ENCODE measurements around the gene RALGAPA1.
"Not testable (repeated sequence)": the region's sequence is repeated elsewhere in the genome, so short reads cannot be mapped to it uniquely, and the experiment has no call there.

Gene RALGAPA1

GRCh38 chr14:35619998-35620397 is 189.1 kb downstream of the RALGAPA1 start:
- DNase-seq, result not testable (repeated sequence)

DNA sequence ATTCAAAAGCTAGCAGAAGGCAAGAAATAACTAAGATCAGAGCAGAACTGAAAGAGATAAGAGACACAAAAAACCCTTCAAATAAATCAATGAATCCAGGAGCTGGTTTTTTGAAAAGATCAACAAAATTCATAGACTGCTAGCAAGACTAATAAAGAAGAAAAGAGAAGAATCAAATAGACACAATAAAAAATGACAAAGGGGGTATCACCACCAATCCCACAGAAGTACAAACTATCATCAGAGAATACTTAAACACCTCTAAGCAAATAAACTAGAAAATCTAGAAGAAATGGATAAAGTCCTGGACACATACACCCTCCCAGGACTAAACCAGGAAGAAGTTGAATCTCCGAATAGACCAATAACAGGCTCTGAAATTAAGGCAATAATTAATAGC is 189.6 kb downstream of the RALGAPA1 start:
- not testable (repeated sequence) for DNase-seq

DNA sequence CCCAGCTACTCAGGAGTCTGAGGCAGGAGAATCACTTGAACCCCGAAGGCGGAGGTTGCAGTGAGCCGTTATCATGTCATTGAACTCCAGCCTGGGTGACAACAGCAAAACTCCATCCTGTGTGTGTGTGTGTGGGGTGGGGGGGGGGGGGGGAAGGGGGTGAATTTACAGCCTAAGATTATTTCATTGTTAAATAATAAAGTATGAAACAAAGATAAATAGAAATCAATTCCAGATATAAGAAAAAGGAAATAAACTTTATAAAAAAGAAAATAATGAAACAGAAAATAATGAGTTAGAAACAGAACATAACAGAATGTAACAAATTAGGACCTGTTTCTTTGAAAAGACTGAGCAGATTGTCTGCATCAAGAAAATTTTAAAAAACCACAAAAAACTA is 191.6 kb downstream of the RALGAPA1 start:
- no peak for DNase-seq

GRCh38 chr14:35607380-35607779 is 201.7 kb downstream of the RALGAPA1 start:
- DNase-seq, result no peak

- no peak for DNase-seq
These were observed 208.8 kb downstream of the RALGAPA1 start for GRCh38 chr14:35600253-35600652.

DNA sequence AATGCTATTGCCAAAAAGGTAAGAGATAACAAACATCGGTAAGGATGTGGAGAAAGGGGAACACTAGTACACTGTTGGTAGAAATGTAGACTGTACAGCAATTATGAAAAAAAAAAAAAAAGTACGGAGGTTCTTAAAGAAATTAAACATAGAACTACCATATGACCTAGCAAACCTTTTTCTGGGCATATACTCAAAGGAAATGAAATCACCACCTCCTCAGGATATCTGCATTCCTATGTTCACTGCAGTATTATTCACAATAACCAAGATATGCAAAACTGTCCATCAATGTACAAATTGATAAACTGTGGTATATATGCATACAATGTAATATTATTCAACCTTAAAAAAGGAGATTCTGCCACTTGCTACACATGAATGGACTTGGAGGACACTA is 214.5 kb downstream of the RALGAPA1 start:
- DNase-seq, result no peak

DNA sequence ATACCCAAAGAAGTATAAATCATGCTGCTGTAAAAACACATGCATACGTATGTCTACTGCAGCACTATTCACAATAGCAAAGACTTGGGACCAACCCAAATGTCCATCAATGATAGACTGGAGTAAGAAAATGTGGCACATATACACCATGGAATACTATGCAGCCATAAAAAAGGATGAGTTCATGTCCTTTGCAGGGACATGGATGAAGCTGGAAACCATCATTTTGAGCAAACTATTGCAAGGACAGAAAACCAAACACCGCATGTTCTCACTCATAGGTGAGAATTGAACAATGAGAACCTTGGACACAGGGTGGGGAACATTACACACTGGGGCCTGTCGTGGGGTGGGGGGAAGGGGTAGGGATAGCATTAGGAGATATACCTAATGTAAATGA is 221.7 kb downstream of the RALGAPA1 start:
- not testable (repeated sequence) for DNase-seq

DNA sequence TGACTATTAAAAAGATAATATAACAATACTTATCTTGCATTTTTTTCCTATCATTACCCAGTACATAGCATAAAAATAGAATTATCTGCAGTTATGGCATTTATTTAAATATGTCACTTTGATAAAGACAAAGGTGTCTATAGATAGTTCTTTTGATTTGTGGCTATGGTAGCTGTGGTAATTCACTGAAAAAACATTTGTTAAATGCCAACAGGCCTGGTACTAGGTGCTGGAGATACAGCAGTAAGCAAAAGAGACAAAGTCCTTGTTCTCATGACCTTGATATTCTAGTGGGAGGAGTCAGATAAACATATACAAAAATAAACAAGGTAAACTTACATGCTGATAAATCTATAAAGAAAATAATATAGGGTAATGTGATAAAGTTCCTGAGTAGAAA is 230.5 kb downstream of the RALGAPA1 start:
- DNase-seq, result no peak

DNA sequence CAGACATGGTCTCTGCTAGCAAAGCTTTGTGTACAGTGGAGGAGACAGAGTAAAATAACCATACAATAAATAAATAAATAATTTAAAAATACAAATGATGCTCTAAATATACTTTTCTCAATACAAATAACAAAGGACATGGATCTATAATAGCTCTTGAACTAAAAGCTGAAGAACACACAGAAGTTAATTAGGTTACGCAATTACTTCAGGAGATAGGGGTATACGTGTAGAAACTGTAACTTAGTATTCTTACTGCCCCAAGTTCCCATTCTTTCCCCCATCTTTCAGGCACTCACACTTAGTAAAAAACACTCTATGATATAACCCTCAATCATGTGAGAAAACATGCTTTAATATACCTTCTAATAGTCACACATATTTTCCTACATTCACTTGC is 231.0 kb downstream of the RALGAPA1 start:
- DNase-seq, result no peak

- DNase-seq, result no peak
These were observed 232.2 kb downstream of the RALGAPA1 start for GRCh38 chr14:35576856-35577255.

DNA sequence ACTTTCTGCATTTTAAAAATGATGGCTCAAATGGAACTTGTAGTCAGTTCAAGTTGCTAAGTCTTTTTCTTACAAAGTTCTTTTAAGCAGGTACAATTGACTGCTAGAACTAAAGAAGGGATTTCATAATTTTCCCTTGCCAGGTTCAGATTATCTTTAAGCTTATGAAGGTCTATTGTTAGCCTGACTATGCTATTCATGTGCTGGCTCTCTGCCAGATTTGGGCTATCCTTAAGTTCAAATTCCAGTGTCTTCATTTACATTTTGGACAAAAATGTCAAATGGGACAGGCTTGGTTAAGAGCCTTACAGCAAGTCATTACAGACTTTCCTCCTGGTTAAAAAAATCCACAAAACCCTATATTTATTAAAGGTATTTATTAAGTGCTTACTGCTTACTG is 232.8 kb downstream of the RALGAPA1 start:
- DNase-seq, result no peak

DNA sequence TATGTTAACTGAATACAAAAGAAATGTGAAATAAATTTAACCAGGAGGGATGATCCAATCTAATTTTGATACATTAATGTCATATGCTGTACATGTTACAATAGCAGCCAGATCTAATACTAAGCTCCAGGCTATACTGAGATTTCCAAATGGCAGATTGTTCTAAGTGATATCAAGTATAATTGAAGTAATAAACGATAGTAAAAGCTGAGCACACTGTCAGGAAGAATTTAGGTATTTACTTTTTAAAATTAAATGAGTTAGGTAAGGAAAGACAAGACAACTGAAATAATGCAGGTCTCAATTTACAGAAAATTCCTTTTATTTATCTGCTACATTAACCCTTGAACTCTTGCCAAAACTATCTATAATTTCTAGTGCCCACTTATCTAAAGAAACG is 235.2 kb downstream of the RALGAPA1 start:
- DNase-seq, result no peak

GRCh38 chr14:35571598-35571997 is 237.5 kb downstream of the RALGAPA1 start:
- DNase-seq, result no peak

- DNase-seq, result no peak
These were observed 243.1 kb downstream of the RALGAPA1 start for GRCh38 chr14:35565871-35566464.

- no peak for DNase-seq
These were observed 250.4 kb downstream of the RALGAPA1 start for GRCh38 chr14:35558680-35559079.

DNA sequence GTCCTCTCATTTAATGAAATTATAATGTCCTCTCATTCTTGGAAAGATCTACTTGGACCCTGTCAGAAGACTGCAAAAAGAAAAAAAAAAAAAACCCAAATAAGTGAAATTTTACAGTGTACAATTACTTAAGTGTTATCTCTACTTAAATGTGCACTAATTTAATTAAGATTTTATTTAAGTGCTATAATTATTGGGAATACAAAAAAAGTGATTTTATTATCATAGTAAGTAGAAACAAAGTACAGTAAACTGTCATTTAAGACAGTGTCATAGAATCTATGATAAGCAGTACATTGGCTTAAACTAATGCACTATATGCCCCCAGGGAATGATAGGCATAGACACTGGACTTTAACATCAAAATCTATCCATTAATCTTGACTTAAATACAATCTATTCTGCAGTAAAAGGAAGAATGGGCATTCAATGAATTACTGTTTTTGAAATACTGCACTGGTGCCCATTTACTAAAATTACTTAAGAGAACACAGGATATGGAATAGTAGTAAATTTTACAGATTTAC is 251.8 kb downstream of the RALGAPA1 start:
- no peak for DNase-seq

DNA sequence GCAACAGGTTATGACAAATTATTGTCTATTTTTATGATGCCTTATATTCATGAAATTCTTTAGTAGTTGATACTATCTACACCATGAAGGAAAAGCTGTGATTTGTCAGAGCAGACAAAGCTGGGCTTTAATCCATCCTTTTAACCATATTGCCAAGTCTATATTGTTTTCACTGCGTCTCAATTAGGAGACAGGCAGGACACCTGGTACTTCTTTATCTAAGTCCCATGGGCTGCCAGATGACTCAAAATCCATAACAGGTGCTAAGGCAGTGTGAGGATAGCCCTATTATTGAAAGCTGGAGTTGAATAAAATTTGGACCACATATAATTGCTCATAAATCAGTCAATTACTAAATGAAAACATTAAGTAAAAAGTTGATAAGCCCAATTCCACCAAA is 252.5 kb downstream of the RALGAPA1 start:
- DNase-seq, result no peak

GRCh38 chr14:35553808-35554207 is 255.3 kb downstream of the RALGAPA1 start:
- no peak for DNase-seq

DNA sequence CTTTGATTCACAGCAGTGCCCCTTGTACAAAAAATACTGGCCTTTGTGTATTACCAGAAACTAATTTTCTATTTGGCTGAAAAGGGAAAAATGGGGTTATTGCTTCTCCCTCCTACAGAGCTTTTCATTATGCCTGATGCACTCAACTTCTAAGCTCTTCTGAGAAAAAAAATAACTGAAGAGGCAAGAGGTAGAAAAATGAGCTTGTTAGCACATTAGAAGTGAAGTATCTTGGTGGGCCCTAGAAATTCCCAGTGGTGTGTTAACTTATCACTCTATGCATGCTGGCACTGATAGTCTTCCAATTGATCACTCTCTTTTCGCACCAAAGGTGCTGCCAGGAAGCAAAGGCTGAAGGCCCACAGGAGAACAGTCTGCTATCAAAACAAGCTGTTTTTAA is 258.0 kb downstream of the RALGAPA1 start:
- DNase-seq, result no peak

DNA sequence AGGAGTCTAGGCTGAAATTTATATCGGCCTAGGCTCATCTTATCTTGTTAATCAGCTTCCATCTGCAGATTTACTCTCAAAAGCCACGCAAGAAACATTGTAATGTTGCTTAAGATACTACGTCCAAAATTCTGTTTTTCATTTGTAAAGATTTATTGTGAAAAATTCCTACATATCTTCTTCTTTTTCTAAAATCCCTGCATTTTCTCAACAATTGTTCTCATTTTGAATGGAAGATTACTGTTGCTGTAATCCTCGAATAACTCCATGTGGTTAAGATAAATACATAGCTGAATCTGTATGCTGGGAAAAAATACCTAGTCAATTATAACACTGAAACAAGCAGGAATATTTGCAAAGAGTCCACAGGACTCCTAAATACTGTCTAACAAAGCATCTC is 259.5 kb downstream of the RALGAPA1 start:
- DNase-seq, result no peak

GRCh38 chr14:35543006-35543405 is 266.1 kb downstream of the RALGAPA1 start:
- no peak for DNase-seq

DNA sequence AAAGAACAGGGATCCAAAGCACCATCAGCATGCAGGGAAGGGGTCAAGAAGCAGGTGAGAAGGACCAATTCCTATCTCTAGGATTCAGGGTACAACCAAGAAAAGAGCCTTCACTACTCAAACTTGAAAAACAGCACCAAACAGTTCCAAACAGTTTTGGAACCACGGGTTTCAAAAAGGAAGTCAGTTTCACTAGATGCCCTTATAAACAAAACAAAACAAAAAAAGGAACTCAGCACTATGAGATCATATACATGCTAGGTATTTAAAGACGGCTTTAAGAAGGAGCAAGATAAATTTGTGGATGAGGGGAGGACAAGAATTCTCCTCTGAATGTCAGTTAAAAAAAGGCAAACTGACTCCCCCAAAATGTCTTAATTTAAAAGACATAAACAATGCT is 269.1 kb downstream of the RALGAPA1 start:
- DNase-seq, result no peak

GRCh38 chr14:35535483-35536112 is 273.5 kb downstream of the RALGAPA1 start:
- DNase-seq, result no peak

DNA sequence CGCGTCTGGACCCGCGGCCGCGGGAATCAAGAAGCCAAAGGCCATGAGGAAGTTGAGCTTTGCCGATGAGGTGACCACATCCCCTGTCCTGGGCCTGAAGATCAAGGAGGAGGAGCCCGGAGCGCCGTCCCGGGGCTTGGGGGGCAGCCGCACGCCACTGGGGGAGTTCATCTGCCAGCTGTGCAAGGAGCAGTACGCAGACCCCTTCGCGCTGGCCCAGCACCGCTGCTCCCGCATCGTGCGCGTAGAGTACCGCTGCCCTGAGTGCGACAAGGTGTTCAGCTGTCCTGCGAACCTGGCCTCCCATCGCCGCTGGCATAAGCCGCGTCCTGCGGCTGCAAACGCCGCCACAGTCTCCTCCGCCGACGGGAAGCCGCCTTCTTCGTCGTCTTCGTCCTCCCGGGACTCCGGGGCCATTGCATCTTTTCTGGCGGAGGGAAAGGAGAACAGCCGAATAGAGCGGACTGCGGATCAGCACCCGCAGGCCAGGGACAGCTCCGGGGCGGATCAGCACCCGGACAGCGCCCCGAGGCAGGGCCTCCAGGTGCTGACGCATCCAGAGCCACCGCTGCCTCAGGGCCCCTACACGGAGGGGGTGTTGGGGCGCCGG is 274.1 kb downstream of the RALGAPA1 start:
- DNase-seq, result peak; percentile 76
